ENCODE measurements around the gene CD2BP2. TPM values are rescaled to one million over a fixed set of nuclear protein-coding genes. Genes with fewer than 3 reads are reported as not detected.

Gene CD2BP2
- total and polyA plus RNA-seq, 2 of the 13 experiments (the other 11 are each of a cell fraction or from before 2014, with no cell fraction given), result 24.9 to 54.6 TPM

DNA sequence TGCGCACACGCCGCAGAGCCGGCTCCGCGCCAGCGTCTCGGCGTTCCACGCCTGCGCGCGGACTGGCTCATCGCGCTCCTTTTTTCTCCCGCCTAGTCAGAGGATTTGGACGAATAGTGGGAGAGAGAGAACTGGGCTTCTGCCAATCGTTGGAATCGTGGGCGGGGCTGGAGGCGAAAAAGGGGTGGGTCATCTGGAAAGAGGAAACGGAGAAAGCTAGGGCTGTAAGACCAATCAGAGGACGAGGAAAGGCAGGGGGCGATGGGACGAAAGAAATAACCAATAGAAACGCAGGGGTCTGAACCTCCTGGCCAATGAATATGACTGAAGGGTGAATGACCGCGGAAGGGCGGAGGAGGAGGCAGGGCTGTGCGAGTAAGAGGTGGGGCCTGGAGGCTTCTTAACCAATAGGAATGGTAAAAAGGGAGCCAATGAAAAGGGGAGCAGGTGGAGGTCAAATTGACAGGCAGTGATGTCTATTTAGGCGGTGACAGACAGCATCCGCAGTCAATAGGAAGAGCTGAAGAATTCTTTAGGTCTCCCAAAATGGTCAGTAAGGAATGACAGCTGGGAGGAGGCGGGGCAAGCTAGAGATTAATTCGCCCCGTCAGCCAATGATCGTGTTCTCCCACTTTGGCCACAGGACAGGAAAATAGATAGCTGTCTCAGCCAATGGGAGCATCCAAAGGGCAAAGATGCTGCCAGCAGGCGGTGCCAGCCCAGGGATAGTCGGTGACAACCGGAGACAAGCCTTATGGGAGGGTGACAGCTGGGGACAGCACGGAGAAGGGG, 15.5 kb upstream of the CD2BP2 start, which contains the start of gene TBC1D10B (continued):
- TF ChIP-seq, protein P1, sequence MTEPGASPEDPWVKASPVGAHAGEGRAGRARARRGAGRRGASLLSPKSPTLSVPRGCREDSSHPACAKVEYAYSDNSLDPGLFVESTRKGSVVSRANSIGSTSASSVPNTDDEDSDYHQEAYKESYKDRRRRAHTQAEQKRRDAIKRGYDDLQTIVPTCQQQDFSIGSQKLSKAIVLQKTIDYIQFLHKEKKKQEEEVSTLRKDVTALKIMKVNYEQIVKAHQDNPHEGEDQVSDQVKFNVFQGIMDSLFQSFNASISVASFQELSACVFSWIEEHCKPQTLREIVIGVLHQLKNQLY (CRISPR knock-in tag; IDR thresholded peaks at IDR 0.05), result no peak
- no peak for TF ChIP-seq ZNF260 (CRISPR knock-in tag; IDR thresholded peaks at IDR 0.05; ENCODE audit: borderline replicate concordance, low read depth)
- TF ChIP-seq RXRA (CRISPR knock-in tag; IDR thresholded peaks at IDR 0.05), result peak; percentile 76; the same call in 1 of the 2 replicates
- TF ChIP-seq STAT5B (CRISPR knock-in tag; IDR thresholded peaks at IDR 0.05), result no peak
- TF ChIP-seq, protein P2, sequence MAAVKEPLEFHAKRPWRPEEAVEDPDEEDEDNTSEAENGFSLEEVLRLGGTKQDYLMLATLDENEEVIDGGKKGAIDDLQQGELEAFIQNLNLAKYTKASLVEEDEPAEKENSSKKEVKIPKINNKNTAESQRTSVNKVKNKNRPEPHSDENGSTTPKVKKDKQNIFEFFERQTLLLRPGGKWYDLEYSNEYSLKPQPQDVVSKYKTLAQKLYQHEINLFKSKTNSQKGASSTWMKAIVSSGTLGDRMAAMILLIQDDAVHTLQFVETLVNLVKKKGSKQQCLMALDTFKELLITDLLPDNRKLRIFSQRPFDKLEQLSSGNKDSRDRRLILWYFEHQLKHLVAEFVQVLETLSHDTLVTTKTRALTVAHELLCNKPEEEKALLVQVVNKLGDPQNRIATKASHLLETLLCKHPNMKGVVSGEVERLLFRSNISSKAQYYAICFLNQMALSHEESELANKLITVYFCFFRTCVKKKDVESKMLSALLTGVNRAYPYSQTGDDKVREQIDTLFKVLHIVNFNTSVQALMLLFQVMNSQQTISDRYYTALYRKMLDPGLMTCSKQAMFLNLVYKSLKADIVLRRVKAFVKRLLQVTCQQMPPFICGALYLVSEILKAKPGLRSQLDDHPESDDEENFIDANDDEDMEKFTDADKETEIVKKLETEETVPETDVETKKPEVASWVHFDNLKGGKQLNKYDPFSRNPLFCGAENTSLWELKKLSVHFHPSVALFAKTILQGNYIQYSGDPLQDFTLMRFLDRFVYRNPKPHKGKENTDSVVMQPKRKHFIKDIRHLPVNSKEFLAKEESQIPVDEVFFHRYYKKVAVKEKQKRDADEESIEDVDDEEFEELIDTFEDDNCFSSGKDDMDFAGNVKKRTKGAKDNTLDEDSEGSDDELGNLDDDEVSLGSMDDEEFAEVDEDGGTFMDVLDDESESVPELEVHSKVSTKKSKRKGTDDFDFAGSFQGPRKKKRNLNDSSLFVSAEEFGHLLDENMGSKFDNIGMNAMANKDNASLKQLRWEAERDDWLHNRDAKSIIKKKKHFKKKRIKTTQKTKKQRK (IDR thresholded peaks at IDR 0.05; ENCODE audit: low read length), result peak; percentile 91
- TF ChIP-seq ZNF766 (CRISPR knock-in tag; IDR thresholded peaks at IDR 0.05; ENCODE audit: borderline replicate concordance), result no peak
- no peak for TF ChIP-seq HNF4G (IDR thresholded peaks at IDR 0.05; ENCODE audit: borderline replicate concordance, low read depth, low read length)
- TF ChIP-seq HNF4G (CRISPR knock-in tag; IDR thresholded peaks at IDR 0.05; ENCODE audit: borderline replicate concordance, low read depth), result no peak
- no peak for TF ChIP-seq ZNF703 (CRISPR knock-in tag; IDR thresholded peaks at IDR 0.05; ENCODE audit: borderline replicate concordance)
- TF ChIP-seq ZNF839 (CRISPR knock-in tag; IDR thresholded peaks at IDR 0.05; ENCODE audit: borderline replicate concordance), result no peak
- peak; percentile 97 for TF ChIP-seq MEIS2 (CRISPR knock-in tag; IDR thresholded peaks at IDR 0.05)
- peak; percentile 15; the same call in 1 of the 2 replicates for TF ChIP-seq FOSL2 (CRISPR knock-in tag; IDR thresholded peaks at IDR 0.05)
- TF ChIP-seq, protein P3, sequence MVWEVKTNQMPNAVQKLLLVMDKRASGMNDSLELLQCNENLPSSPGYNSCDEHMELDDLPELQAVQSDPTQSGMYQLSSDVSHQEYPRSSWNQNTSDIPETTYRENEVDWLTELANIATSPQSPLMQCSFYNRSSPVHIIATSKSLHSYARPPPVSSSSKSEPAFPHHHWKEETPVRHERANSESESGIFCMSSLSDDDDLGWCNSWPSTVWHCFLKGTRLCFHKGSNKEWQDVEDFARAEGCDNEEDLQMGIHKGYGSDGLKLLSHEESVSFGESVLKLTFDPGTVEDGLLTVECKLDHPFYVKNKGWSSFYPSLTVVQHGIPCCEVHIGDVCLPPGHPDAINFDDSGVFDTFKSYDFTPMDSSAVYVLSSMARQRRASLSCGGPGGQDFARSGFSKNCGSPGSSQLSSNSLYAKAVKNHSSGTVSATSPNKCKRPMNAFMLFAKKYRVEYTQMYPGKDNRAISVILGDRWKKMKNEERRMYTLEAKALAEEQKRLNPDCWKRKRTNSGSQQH (CRISPR knock-in tag; IDR thresholded peaks at IDR 0.05; ENCODE audit: low read depth), result no peak
- no peak for TF ChIP-seq NRL (CRISPR knock-in tag; IDR thresholded peaks at IDR 0.05; ENCODE audit: borderline replicate concordance)
- no peak for TF ChIP-seq JDP2 (CRISPR knock-in tag; IDR thresholded peaks at IDR 0.05; ENCODE audit: borderline replicate concordance)
- TF ChIP-seq ZNF773 (CRISPR knock-in tag; IDR thresholded peaks at IDR 0.05; ENCODE audit: borderline replicate concordance), result no peak
- TF ChIP-seq, protein P4, sequence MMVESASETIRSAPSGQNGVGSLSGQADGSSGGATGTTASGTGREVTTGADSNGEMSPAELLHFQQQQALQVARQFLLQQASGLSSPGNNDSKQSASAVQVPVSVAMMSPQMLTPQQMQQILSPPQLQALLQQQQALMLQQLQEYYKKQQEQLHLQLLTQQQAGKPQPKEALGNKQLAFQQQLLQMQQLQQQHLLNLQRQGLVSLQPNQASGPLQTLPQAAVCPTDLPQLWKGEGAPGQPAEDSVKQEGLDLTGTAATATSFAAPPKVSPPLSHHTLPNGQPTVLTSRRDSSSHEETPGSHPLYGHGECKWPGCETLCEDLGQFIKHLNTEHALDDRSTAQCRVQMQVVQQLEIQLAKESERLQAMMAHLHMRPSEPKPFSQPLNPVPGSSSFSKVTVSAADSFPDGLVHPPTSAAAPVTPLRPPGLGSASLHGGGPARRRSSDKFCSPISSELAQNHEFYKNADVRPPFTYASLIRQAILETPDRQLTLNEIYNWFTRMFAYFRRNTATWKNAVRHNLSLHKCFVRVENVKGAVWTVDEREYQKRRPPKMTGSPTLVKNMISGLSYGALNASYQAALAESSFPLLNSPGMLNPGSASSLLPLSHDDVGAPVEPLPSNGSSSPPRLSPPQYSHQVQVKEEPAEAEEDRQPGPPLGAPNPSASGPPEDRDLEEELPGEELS (CRISPR knock-in tag; IDR thresholded peaks at IDR 0.05), result no peak; the same call in 1 of the 2 replicates
- TF ChIP-seq ZNF253 (CRISPR knock-in tag; IDR thresholded peaks at IDR 0.05; ENCODE audit: borderline replicate concordance), result no peak
- no peak for TF ChIP-seq ZZZ3 (CRISPR knock-in tag; IDR thresholded peaks at IDR 0.05; ENCODE audit: borderline replicate concordance)
- TF ChIP-seq ZNF775 (CRISPR knock-in tag; IDR thresholded peaks at IDR 0.05; ENCODE audit: borderline replicate concordance), result no peak
- peak; percentile 70 for TF ChIP-seq KDM2A (CRISPR knock-in tag; IDR thresholded peaks at IDR 0.05; ENCODE audit: borderline replicate concordance, low read depth)
- no peak for TF ChIP-seq ZKSCAN5 (CRISPR knock-in tag; IDR thresholded peaks at IDR 0.05)
